Transverse colon (tissue), 3 donors: ENCODE results near the gene INTS6L.

Experiments used
- CTCF ChIP-seq, 5 experiments: fragments of 200-600 bp in 3 of 5; fragments of 450-650 bp in 2 of 5; sonication (generic) in 3 of 5; IDR thresholded peaks; 1 replicate in 2 of 5; 2 replicates in 3 of 5; pipeline ENCODE4 v1.5.1; 2016 to 2017; ENCODE audit warnings: antibody characterized with exemption in 5 of 5, inconsistent platforms in 3 of 5, mild to moderate bottlenecking in 2 of 5, moderate library complexity in 1 of 5
- EP300 ChIP-seq: sonication (generic); formaldehyde crosslinking; IDR thresholded peaks from one replicate; pipeline ENCODE4 v1.6.1; 2017; ENCODE audit warnings: antibody characterized with exemption, low read depth

GRCh38 chrX:135480076-135480475, 40.4 kb upstream of the INTS6L start:
- no peak for TF ChIP-seq CTCF (IDR thresholded peaks at IDR 0.05)
- TF ChIP-seq EP300, result no peak
